C1 segment of cervical spinal cord (tissue), 14 donors: ENCODE measurements around the gene B3GAT1.

Source experiments
- DNase-seq, 14 donors: peaks; one replicate each; lab custom pipeline; 2025; lab: John Stamatoyannopoulos, UW

The B3GAT1 gene

GRCh38 chr11:134442246-134442645 is 30.2 kb upstream of the B3GAT1 start:
- no peak for DNase-seq

- no peak for DNase-seq
Observed at GRCh38 chr11:134441706-134442105, 29.7 kb upstream of the B3GAT1 start.

GRCh38 chr11:134441281-134441680 is 29.2 kb upstream of the B3GAT1 start:
- no peak for DNase-seq

- no peak for DNase-seq
Observed at GRCh38 chr11:134440851-134441250, 28.8 kb upstream of the B3GAT1 start.

GRCh38 chr11:134438542-134439537 is 26.8 kb upstream of the B3GAT1 start:
- DNase-seq, result peak in 1 of 14 donors; percentile 29

GRCh38 chr11:134437821-134438220 is 25.8 kb upstream of the B3GAT1 start:
- DNase-seq, result no peak

DNA sequence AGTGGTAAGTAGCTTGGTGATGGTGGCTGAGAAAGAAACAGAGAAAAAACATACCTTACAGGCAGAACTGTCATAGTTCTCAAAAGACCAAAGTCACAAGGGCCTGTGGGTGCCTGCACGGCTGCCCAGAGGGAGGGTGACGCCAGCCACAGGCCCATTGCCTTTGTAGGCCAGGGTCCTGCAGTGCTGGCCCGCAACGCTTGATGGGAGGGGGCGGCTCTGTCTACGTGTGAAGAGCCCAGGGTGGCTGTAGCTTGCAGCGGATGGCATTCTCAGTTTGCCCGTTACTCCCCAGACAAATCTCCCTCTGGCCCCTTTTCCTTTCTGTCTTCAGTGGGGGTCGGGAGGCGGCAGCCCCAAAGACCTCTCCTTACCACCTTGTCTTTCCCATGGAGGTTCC is 24.7 kb upstream of the B3GAT1 start:
- no peak for DNase-seq

- DNase-seq, result no peak
Observed at GRCh38 chr11:134433806-134434205, 21.8 kb upstream of the B3GAT1 start.

DNA sequence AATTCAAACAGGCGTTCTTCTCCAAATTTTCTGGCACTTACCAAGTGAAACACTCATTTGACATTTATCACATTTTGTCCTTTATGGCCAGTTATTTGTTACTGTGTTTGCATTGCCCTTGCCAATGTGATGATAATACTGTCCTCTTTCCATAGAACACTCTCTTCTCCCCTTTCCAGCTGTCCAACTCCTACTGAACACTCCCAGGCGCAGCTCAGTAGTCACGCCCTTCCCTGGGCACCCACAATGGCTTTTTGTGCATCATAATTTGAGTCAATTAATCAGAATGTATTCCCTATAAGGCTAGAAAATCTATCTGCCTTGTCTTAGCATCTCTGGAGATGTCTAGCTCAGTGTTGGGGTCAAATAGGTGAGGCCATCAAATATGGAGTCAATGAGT is 21.2 kb upstream of the B3GAT1 start:
- no peak for DNase-seq

GRCh38 chr11:134432776-134433175 is 20.7 kb upstream of the B3GAT1 start:
- DNase-seq, result no peak

DNA sequence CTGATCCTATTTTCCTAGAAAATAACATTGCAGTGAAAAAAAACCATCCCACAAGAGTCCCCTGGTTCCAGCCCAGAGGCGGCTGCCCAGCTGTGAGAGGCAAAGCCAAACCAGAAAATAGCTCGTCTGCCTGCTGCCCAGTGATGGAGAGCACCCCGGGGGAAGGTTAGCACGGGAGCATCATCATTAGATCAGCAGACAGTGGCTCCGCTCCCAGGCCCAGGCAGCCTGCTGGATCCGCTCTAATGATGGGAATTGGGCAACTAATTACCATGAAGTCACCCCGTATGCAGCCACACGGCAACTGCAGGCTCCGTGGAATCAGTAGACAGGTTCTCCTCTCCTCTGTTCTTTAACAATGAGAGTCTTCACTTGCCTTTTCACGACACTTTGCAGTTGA is 17.1 kb upstream of the B3GAT1 start:
- DNase-seq, result no peak

DNA sequence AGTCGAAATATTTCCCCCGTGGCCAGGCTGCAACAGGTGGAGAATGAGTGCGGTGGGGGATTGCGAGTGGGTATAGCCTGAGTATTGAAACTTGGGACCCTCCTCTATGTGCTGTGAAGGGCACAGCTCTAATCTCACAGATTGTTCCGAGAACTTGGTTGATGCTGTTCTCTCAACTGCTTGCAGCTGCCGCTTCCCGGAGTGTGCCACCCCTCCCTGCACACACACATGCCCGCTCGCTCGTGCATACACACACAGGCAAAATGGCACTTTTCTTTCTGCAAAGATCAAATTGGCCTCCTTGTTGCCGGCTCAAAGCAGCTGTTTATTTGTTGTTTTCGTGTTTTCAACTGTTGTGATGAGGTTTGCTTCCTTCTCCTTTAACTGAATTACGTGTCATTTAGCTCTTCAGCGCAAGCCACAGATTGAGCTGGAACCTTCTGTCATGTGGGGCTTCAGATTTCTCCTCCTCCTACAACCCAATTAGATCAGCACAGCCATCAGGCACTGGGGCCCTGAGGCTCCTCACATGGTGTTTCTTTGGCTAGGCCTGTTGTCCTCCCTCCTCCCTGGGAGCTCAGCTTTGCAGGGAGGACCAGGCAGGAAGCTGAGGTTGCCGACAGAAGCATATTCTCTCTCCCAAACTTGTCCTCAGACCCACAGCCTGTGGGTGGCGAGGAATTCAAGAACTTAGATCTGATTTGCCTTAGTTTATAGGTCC is 13.9 kb upstream of the B3GAT1 start:
- DNase-seq, result peak in 6 of 14 donors; percentile 39 to 61 (median 54)

DNA sequence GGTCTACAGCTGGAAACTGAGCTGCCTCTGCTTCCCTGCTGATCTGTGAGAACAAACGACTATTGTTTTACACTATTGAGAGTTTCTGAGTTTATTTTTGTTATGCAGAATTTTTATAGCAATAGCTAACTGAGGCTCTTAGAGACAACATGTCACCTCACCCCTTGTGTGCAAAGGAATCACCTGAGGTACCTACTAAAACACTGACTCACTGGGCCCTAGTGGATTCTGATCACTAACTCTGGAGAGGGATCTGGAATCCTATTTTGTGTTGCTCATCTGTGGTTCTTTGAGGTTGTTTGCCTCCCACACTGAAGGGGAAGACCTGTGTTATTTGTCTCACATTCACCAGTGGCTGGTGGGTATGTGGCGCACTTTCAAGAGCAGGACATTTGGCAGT is 13.4 kb upstream of the B3GAT1 start:
- no peak for DNase-seq

DNA sequence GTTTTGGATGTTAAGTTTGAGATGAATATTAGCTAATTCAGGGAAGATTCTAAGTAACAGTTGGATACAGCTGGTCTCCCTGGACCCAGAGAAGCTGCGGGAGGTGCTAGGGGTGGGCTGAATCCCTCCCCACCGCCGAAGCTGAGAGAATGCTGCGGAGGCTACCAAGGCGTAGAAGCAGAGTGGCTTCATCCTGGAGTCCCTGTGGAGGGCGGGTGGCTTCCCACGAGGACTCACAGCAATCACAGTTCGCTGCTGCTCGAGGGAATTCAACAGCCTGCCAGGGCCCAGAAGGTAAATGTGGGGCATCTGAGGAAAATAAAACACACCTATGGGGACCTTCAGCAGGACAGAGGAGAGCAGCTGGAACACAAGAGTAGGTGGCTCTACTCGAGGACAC is 11.1 kb upstream of the B3GAT1 start:
- DNase-seq, result no peak

DNA sequence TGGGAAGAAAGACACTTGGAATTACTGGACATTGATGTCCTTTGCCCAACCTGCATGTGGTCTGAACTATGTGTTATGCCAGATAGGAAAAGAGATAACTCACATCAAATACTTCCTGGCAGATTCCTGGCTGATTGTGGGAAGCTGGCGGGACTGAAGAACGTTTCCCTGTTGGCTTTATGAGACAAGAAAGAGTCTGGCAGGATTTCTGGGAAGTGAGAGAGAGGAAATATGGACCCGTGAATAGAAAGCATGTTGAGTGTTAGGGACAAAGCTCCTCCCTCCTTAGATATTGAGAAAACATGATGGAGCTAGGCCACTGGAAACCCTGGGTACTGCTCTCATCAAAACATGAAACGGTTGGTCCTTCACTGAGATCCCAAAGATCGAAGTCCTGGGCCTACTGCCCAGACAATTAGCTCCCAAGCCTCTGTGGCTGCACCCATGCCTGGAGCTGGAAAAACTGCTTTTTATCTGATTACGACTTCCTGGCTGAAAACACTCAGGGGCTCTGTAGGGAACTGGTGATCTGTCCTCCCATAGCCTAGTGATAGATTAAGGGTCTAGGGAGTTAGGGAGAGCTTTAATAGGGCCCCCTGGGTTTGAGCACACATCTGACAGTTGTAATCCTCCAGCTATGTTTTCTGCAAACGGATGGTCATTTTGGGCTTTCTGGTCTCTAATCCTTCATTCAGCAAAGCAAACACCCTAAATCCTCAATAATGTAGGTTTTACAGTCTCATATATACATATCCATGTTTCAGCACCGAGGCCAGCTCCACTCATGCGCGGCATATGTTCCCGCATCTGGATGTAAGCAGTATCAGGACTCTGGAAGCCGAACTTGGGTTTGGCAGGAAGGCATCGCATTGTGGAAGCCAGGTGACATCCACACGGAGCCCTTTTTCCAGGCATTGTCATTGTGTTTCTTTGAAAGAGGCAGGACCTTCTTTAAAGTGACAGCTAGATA is 6.1 kb upstream of the B3GAT1 start:
- DNase-seq, result no peak

DNA sequence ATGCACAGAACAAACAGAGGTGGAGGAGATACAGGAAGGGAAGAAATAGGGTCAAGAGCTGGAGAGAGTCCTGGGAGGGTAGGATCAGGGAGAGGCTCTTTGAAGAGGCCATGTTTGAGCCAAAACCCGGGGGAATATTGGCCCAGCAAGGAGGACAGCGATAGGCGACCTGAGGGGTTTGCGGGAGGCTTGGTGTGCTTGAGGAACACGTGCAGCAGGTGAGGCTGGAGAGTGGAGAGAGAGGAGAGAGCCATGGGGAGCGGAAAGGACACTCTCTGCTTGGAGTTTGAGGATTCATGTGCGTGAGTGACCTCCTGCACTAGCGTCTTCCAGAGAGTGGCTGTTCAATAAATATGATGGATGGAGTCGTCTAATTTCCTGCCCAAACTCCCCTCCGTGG is 4.7 kb upstream of the B3GAT1 start:
- no peak for DNase-seq

DNA sequence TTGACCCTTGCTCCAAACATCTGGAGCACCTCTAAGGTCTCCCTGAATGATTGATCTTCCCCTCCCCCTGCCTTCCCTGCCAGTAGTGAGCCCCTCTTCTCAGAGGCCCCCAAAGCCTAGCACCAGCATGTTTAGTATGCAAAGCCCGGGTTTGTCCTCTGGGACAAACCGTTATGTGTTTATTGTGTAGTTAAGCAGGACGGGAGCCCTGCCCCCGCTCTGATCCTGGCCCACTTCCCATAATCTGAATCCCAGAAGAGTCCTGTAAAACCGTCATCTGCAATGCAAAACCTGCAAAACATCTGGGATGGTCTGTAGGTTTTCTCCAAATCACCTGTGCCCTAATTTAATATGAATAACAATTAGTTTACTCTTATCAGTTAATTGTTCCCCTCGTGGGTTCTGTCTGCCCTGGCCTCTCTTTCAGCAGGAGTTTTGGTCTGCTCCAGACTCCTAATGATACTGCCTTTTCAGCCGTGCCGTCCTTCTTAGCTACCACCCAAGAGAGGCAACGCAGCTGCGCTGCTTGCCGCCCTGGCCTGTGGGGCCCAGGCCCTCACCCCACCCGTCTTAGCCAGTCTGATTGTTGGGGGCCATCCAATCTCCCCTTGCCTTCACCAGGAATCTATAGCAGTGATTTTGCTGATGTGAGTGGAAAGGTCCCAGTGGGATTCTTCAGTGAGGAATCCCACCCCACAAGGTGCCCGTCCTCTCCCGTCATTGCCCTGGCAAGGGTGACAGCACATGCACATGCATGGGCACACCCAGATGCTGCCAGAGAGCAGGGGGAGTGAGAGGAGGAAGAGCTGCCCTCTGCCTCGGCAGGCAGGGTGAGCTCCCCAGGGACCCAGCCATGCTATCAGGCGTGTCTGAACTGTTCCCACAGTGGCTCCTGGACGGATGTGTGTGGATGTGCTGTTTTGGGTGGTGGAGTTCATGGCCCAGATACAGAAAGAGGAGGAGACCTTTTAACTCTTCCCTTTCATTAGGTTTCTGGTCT is 3.0 kb upstream of the B3GAT1 start:
- peak in 8 of 14 donors; percentile 40 to 81 (median 56) for DNase-seq

DNA sequence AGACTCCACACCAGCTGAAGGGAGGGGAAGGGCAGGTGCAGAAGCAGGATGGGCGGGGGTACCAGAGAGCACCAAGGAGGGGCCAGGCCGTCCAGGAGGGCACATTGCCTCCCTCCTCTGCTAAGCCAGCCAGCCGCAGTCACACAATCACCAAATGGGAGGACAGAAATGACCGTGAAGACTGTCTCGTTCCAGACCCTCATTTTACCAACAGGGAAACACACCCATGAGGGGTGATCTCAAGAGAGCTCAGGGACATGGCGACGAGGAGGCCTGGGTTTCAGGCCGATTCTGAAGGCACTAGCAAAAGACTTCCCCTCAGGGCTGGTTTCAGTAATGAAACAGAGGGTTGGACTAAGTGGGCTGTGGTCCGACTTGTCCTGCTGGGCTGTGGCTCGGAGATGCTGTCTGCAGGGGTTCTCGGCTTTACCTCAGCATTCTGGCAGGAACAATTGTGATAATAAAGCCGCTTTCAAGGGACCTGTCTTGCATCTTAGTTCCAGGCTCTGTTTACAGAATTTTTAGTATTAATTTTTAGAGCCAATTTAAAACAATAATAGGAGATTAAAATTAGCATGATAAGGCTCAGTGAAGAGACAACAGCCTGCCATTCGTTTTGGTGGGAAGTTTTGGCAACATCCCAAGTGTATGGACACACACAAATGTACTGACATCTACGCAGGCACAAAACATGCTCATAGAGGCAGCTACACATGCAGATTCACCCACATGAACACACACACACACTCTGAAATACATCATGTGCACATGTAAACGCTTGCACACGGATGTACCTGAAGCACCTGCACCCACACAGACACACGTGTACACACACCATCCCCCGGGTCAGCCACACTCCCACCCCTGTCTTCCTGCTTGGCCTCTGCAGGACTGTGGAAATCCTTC is 2.0 kb upstream of the B3GAT1 start:
- peak in 1 of 14 donors; percentile 62 for DNase-seq
